ENCODE data around the gene NRN1.

The NRN1 gene

GRCh38 chr6:6002005-6002847 is 4.5 kb downstream of the NRN1 start:
- DNase-seq (ENCODE audit: low read depth) = no peak

GRCh38 chr6:6001443-6001842 is 5.3 kb downstream of the NRN1 start:
- no peak for DNase-seq (ENCODE audit: low read depth)

- no peak for DNase-seq (ENCODE audit: low read depth)
Observed at GRCh38 chr6:5999688-6000608, 6.8 kb downstream of the NRN1 start.

- no peak for DNase-seq (ENCODE audit: low read depth)
Observed at GRCh38 chr6:5998711-5999687, 7.7 kb downstream of the NRN1 start.

- DNase-seq (ENCODE audit: low read depth) = no peak
Observed at GRCh38 chr6:5998236-5998635, 8.5 kb downstream of the NRN1 start.

GRCh38 chr6:5997420-5997987 is 9.2 kb downstream of the NRN1 start:
- no peak for DNase-seq (ENCODE audit: low read depth)

- DNase-seq (ENCODE audit: low read depth) = no peak
Observed at GRCh38 chr6:5996714-5997419, 9.9 kb downstream of the NRN1 start.

- no peak for DNase-seq (ENCODE audit: low read depth)
Observed at GRCh38 chr6:5995949-5996713, 10.6 kb downstream of the NRN1 start.

GRCh38 chr6:5995658-5995948 is 11.1 kb downstream of the NRN1 start:
- DNase-seq (ENCODE audit: low read depth) = no peak

GRCh38 chr6:5994999-5995657 is 11.6 kb downstream of the NRN1 start:
- no peak for DNase-seq (ENCODE audit: low read depth)

- no peak for DNase-seq (ENCODE audit: low read depth)
Observed at GRCh38 chr6:5994234-5994998, 12.3 kb downstream of the NRN1 start.

GRCh38 chr6:5992551-5993225 is 14.0 kb downstream of the NRN1 start:
- DNase-seq (ENCODE audit: low read depth) = no peak

GRCh38 chr6:5990786-5991185 is 15.9 kb downstream of the NRN1 start:
- no peak for DNase-seq (ENCODE audit: low read depth)

- no peak for DNase-seq (ENCODE audit: low read depth)
Observed at GRCh38 chr6:5989141-5989723, 17.5 kb downstream of the NRN1 start.

GRCh38 chr6:5986861-5987260 is 19.9 kb downstream of the NRN1 start:
- DNase-seq (ENCODE audit: low read depth) = no peak

GRCh38 chr6:5984150-5985089 is 22.3 kb downstream of the NRN1 start:
- no peak for DNase-seq (ENCODE audit: low read depth)

All from stimulated activated CD8-positive, alpha-beta memory T cell treated with anti-CD3 and anti-CD28 coated beads, Interleukin-12 subunit alpha, Interleukin-12 subunit beta, amount 100 ng/mL, for 1 hour (primary cell).